ENCODE measurements around the gene HSPG2. TPM values are rescaled to one million over a fixed set of nuclear protein-coding genes. Genes with fewer than 3 reads are reported as not detected.

HSPG2 gene
- total and polyA plus RNA-seq, 2 of the 13 experiments (the other 11 are each of a cell fraction or from before 2014, with no cell fraction given) = 9.1 to 13.1 TPM

DNA sequence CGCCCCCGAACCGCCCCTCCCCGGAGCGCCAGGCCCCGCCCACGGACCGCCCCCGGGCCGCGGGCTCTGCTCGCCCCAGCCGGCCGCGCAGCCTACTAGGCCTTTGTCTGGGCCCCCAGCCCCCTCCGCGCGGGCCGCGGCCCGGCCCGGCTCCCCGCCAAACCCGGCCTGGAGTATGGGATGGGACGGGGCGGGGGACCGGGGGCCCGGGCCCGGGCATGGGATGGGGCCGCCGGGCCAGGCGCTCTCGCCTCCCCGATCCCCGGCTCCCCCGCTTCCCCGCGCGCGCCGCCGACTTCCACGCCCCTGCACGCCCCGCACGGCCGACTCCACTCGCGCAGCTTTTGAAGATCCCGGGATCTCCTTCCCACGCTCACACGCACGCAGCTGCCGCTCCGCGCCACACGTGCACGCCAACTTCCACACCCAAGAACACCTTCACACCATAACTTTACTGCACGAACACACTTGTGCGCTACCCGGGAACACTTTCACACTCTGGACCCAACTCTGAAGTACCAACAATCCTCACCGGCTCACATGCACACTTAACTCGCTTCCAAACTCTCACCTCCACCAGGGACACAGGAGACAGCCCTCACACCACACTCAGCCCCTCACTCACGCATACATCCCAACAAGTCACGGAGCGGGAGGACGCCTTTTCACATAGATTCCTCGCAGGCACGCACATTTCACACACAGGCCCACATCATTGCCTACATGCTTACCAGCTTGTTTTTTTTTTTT is 437 bp upstream of the HSPG2 start (continued):
- TF ChIP-seq ZNF333 (CRISPR knock-in tag; IDR thresholded peaks at IDR 0.05; ENCODE audit: borderline replicate concordance) (no peak), GABPA (IDR thresholded peaks at IDR 0.05; ENCODE audit: low read depth, low read length) (no peak), GABPA (CRISPR knock-in tag; IDR thresholded peaks at IDR 0.05; ENCODE audit: low read depth) (no peak), PRMT3 (CRISPR knock-in tag; IDR thresholded peaks at IDR 0.05; ENCODE audit: borderline replicate concordance, low read depth) (no peak), BHLHE40 (IDR thresholded peaks at IDR 0.05; ENCODE audit: low read length) (peak; percentile 74), CBX5 (CRISPR knock-in tag; IDR thresholded peaks at IDR 0.05; ENCODE audit: borderline replicate concordance) (peak; percentile 19; the same call in 1 of the 2 replicates), ETV6 (CRISPR knock-in tag; conservative IDR thresholded peaks at IDR 0.05) (no peak)
- TF ChIP-seq, protein P1, sequence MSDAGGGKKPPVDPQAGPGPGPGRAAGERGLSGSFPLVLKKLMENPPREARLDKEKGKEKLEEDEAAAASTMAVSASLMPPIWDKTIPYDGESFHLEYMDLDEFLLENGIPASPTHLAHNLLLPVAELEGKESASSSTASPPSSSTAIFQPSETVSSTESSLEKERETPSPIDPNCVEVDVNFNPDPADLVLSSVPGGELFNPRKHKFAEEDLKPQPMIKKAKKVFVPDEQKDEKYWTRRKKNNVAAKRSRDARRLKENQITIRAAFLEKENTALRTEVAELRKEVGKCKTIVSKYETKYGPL (CRISPR knock-in tag; IDR thresholded peaks at IDR 0.05) = no peak
- TF ChIP-seq, protein P2, sequence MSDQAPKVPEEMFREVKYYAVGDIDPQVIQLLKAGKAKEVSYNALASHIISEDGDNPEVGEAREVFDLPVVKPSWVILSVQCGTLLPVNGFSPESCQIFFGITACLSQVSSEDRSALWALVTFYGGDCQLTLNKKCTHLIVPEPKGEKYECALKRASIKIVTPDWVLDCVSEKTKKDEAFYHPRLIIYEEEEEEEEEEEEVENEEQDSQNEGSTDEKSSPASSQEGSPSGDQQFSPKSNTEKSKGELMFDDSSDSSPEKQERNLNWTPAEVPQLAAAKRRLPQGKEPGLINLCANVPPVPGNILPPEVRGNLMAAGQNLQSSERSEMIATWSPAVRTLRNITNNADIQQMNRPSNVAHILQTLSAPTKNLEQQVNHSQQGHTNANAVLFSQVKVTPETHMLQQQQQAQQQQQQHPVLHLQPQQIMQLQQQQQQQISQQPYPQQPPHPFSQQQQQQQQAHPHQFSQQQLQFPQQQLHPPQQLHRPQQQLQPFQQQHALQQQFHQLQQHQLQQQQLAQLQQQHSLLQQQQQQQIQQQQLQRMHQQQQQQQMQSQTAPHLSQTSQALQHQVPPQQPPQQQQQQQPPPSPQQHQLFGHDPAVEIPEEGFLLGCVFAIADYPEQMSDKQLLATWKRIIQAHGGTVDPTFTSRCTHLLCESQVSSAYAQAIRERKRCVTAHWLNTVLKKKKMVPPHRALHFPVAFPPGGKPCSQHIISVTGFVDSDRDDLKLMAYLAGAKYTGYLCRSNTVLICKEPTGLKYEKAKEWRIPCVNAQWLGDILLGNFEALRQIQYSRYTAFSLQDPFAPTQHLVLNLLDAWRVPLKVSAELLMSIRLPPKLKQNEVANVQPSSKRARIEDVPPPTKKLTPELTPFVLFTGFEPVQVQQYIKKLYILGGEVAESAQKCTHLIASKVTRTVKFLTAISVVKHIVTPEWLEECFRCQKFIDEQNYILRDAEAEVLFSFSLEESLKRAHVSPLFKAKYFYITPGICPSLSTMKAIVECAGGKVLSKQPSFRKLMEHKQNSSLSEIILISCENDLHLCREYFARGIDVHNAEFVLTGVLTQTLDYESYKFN (CRISPR knock-in tag; conservative IDR thresholded peaks at IDR 0.05) = no peak
- TF ChIP-seq, protein P3, sequence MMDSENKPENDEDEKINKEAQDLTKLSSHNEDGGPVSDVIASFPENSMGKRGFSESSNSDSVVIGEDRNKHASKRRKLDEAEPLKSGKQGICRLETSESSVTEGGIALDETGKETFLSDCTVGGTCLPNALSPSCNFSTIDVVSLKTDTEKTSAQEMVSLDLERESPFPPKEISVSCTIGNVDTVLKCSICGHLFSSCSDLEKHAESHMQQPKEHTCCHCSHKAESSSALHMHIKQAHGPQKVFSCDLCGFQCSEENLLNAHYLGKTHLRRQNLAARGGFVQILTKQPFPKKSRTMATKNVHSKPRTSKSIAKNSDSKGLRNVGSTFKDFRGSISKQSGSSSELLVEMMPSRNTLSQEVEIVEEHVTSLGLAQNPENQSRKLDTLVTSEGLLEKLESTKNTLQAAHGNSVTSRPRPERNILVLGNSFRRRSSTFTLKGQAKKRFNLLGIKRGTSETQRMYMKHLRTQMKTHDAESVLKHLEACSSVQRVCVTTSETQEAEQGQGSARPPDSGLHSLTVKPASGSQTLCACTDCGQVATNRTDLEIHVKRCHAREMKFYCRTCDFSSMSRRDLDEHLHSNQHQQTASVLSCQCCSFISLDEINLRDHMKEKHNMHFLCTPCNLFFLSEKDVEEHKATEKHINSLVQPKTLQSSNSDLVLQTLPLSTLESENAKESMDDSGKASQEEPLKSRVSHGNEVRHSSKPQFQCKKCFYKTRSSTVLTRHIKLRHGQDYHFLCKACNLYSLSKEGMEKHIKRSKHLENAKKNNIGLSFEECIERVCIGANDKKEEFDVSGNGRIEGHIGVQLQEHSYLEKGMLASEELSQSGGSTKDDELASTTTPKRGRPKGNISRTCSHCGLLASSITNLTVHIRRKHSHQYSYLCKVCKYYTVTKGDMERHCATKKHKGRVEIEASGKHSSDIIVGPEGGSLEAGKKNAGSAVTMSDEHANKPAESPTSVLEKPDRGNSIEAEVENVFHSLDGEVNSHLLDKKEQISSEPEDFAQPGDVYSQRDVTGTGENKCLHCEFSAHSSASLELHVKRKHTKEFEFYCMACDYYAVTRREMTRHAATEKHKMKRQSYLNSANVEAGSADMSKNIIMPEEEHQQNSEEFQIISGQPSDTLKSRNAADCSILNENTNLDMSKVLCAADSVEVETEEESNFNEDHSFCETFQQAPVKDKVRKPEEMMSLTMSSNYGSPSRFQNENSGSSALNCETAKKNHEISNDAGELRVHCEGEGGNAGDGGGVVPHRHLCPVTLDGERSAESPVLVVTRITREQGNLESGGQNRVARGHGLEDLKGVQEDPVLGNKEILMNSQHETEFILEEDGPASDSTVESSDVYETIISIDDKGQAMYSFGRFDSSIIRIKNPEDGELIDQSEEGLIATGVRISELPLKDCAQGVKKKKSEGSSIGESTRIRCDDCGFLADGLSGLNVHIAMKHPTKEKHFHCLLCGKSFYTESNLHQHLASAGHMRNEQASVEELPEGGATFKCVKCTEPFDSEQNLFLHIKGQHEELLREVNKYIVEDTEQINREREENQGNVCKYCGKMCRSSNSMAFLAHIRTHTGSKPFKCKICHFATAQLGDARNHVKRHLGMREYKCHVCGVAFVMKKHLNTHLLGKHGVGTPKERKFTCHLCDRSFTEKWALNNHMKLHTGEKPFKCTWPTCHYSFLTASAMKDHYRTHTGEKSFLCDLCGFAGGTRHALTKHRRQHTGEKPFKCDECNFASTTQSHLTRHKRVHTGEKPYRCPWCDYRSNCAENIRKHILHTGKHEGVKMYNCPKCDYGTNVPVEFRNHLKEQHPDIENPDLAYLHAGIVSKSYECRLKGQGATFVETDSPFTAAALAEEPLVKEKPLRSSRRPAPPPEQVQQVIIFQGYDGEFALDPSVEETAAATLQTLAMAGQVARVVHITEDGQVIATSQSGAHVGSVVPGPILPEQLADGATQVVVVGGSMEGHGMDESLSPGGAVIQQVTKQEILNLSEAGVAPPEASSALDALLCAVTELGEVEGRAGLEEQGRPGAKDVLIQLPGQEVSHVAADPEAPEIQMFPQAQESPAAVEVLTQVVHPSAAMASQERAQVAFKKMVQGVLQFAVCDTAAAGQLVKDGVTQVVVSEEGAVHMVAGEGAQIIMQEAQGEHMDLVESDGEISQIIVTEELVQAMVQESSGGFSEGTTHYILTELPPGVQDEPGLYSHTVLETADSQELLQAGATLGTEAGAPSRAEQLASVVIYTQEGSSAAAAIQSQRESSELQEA (CRISPR knock-in tag; IDR thresholded peaks at IDR 0.05; ENCODE audit: not compliant biosample characterization) = no peak
